Lower lobe of right lung (tissue), 2 donors: Measurements from ENCODE around the gene DCDC1. TPM values are rescaled to one million over a fixed set of nuclear protein-coding genes. Genes with fewer than 3 reads are reported as not detected.

Experiments
- ATAC-seq, 2 donors: fragments of 200-7000 bp; cut with Tn5 transposase; one replicate each; pipeline ENCODE4 v1.9.1; 2020 to 2022; ENCODE audit warnings: mild to moderate bottlenecking in 2 of 2, moderate library complexity in 2 of 2
- DNase-seq: peaks from one replicate; pipeline ENCODE4 v3.0.0-alpha.2; 2020
- H3K27ac ChIP-seq: fragments of 200-600 bp; one replicate; pipeline ENCODE4 v1.8.0; 2022
- H3K27me3 ChIP-seq: fragments of 200-600 bp; one replicate; pipeline ENCODE4 v1.8.0; 2022; ENCODE audit warnings: low read depth
- H3K36me3 ChIP-seq: fragments of 200-600 bp; one replicate; pipeline ENCODE4 v1.8.0; 2022; ENCODE audit warnings: mild to moderate bottlenecking
- H3K4me1 ChIP-seq: fragments of 200-600 bp; one replicate; pipeline ENCODE4 v1.8.0; 2022
- H3K4me3 ChIP-seq: fragments of 200-600 bp; one replicate; pipeline ENCODE4 v1.8.0; 2022; ENCODE audit warnings: mild to moderate bottlenecking
- H3K9me3 ChIP-seq: fragments of 200-600 bp; one replicate; pipeline ENCODE4 v1.8.0; 2022
- CTCF ChIP-seq: fragments of 200-600 bp; IDR thresholded peaks from one replicate; pipeline ENCODE4 v1.8.0; 2022; ENCODE audit warnings: antibody characterized with exemption, mild to moderate bottlenecking
- intact Hi-C: fragments of 100-400 bp; cut with DNase I; formaldehyde crosslinking; loops from one replicate; pipeline ENCODE4 v1.11.0; 2022
- total RNA-seq: library from RNA; stranded (reverse); fragmentation: NEBNext Ultra II Directional; extraction: Animal tissue kit (Norgen Biotek cat#: 25700); gene quantifications from one replicate; pipeline ENCODE4 v1.2.1, GENCODE V29; 2021
- donor health status: DM: no; HTN: yes; CAD: no; lungs with severe emphysema.

DCDC1 gene
- total RNA-seq, 1 donor from 2014 or later = 4.1 TPM

GRCh38 chr11:30889143-30889794 is 480.3 kb downstream of the DCDC1 start:
- no peak for TF ChIP-seq CTCF
- H3K27me3 ChIP-seq = no peaks in the 10 kb centered on the region
- no peaks in the 10 kb centered on the region for H3K36me3 ChIP-seq
- intact Hi-C loops = no loop called here
- H3K4me1 ChIP-seq = no peaks in the 10 kb centered on the region
- no peak for DNase-seq
- H3K27ac ChIP-seq = no peak overlapping the region
- H3K4me3 ChIP-seq = no peak overlapping the region
- ATAC-seq = no peak
- no peaks in the 10 kb centered on the region for H3K9me3 ChIP-seq

- H3K4me1 ChIP-seq = peaks cover 12% of the 10 kb centered on the region
- intact Hi-C loops = no loop called here
- no peaks in the 10 kb centered on the region for H3K9me3 ChIP-seq
- TF ChIP-seq CTCF = no peak
- no peaks in the 10 kb centered on the region for H3K27me3 ChIP-seq
- H3K4me3 ChIP-seq = no peak overlapping the region
- H3K36me3 ChIP-seq = no peaks in the 10 kb centered on the region
- no peak overlapping the region for H3K27ac ChIP-seq
- DNase-seq = no peak
- ATAC-seq = no peak
These were observed 490.1 kb downstream of the DCDC1 start for GRCh38 chr11:30879322-30880005.

- no peak for TF ChIP-seq CTCF
- intact Hi-C loops = no loop called here
- H3K36me3 ChIP-seq = no peaks in the 10 kb centered on the region
- H3K27ac ChIP-seq = no peak overlapping the region
- H3K9me3 ChIP-seq = no peaks in the 10 kb centered on the region
- no peak for ATAC-seq
- peaks cover 12% of the 10 kb centered on the region for H3K4me1 ChIP-seq
- no peak for DNase-seq
- no peaks in the 10 kb centered on the region for H3K27me3 ChIP-seq
- H3K4me3 ChIP-seq = no peak overlapping the region
These were observed 491.1 kb downstream of the DCDC1 start for GRCh38 chr11:30878400-30878799.

- no peak for TF ChIP-seq CTCF
- ATAC-seq (no peak), DNase-seq (no peak)
- Histone ChIP-seq H3K36me3 (no peaks in the 10 kb centered on the region), H3K4me1 (peaks cover 12% of the 10 kb centered on the region), H3K4me3 (no peak overlapping the region), H3K27ac (no peak overlapping the region), H3K27me3 (no peaks in the 10 kb centered on the region), H3K9me3 (no peaks in the 10 kb centered on the region)
- intact Hi-C loops = no loop called here
These were observed 492.7 kb downstream of the DCDC1 start for GRCh38 chr11:30876663-30877396.

GRCh38 chr11:30876228-30876627 is 493.3 kb downstream of the DCDC1 start:
- TF ChIP-seq CTCF = no peak
- Histone ChIP-seq H3K27me3 (no peaks in the 10 kb centered on the region), H3K9me3 (no peaks in the 10 kb centered on the region), H3K27ac (no peak overlapping the region), H3K36me3 (no peaks in the 10 kb centered on the region), H3K4me1 (peaks cover 12% of the 10 kb centered on the region), H3K4me3 (no peak overlapping the region)
- ATAC-seq (no peak), DNase-seq (no peak)
- intact Hi-C loops = no loop called here
